ENCODE measurements around the gene PLPPR5.

The PLPPR5 gene

DNA sequence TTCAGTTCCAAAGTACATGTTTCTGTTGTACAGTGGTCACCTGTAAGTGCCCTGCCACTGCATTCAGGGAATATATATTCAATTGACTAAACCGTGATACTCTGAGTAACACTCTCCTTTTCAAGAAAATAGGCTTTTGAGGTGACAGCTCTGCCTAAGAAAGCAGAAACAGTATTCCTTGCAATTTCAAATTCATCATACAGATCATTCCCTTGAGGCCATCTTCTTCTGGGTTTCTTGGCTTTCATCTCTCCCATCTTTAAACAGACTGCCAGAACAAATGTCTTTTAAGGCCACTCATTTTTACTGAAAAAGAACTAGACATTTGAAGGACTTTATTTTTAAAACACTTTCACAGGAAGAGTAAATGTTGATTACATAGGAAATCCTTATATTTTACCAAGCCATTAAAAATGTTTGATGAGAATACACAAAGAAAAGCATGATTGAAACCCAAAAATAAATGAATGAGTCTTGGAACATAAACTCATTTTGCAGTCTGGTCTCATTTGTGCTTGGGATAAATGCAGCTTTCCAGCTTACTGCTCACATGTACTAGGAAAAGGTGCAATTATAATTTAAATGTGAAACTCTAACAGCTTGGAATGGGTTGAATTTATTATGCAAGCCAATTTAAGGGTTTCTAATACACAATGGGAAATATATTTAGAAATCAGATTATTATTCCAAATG is 34.7 kb downstream of the PLPPR5 start:
- DNase-seq (ENCODE audit: low read depth), result no peak
- H3K4me3 ChIP-seq (ENCODE audit: low read depth, low read length), result no peak overlapping the region
- TF ChIP-seq, protein P1, sequence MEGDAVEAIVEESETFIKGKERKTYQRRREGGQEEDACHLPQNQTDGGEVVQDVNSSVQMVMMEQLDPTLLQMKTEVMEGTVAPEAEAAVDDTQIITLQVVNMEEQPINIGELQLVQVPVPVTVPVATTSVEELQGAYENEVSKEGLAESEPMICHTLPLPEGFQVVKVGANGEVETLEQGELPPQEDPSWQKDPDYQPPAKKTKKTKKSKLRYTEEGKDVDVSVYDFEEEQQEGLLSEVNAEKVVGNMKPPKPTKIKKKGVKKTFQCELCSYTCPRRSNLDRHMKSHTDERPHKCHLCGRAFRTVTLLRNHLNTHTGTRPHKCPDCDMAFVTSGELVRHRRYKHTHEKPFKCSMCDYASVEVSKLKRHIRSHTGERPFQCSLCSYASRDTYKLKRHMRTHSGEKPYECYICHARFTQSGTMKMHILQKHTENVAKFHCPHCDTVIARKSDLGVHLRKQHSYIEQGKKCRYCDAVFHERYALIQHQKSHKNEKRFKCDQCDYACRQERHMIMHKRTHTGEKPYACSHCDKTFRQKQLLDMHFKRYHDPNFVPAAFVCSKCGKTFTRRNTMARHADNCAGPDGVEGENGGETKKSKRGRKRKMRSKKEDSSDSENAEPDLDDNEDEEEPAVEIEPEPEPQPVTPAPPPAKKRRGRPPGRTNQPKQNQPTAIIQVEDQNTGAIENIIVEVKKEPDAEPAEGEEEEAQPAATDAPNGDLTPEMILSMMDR (IDR thresholded peaks at IDR 0.05; ENCODE audit: control insufficient read depth, extremely low read depth, insufficient read depth), result no peak

DNA sequence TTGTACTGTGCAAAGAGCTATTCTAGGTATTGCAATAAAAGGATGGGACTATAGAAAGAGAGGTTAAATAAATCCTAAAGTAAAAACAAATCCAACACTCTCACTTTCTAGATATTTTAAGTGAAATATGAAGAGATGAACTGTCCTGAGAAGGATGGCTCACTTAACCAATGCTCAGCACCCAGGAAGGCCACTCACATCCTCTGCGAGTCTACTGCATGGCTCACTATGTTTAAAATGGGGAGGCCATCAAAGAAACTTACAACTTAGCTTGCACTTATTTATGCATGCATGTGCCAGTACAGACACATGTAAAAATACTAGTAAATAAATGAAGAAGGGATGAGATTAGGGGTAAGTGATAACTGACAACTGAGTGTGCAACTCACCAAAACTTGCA is 37.5 kb downstream of the PLPPR5 start:
- DNase-seq (ENCODE audit: low read depth), result no peak

DNA sequence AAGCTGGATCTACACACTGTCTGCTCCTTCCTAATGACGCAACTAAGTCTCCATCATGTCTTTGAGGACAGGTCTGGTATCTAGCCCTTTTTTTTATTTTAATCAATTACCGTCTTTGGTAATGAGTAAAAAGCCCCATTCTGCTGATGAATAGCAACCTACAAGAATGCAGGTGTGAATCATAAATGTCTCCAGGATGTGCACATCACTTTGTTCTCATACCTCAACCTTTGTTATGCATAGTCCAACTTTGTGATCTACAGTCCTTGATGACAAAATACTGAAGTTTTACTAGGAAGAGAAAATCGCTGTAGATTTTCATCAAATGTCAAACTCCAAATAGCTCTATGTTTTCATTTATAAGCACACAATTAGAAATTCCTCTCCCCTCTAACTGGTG is 39.3 kb downstream of the PLPPR5 start:
- no peak overlapping the region for H3K4me3 ChIP-seq (ENCODE audit: low read depth, low read length)
- TF ChIP-seq, protein P1 (IDR thresholded peaks at IDR 0.05; ENCODE audit: control insufficient read depth, extremely low read depth, insufficient read depth), result no peak
- no peak for DNase-seq (ENCODE audit: low read depth)

More for the DNA sequence above, 37.5 kb downstream of the PLPPR5 start:
- H3K4me3 ChIP-seq (ENCODE audit: low read depth, low read length), result no peak overlapping the region
- TF ChIP-seq, protein P1 (IDR thresholded peaks at IDR 0.05; ENCODE audit: control insufficient read depth, extremely low read depth, insufficient read depth), result no peak

DNA sequence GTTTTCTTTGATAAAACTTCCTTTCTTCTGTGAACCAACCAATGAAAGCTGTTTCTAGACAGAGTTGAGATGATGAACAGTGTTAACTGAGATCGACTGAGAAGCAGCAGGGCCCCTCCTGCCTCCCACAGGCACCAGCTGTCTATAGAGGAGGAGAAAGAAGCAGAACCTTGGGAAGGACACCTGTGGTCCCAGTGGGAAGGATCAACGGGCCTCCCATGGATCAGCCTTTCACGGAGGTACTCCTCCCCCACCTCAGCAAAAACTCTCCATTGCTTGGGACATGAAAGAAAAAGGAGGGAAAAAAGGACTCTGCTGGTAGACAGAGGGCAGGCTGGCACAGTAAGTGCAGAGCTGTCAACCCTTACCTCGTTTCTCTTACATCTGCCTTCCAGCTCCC is 40.5 kb downstream of the PLPPR5 start:
- TF ChIP-seq, protein P1 (IDR thresholded peaks at IDR 0.05; ENCODE audit: control insufficient read depth, extremely low read depth, insufficient read depth), result no peak

DNA sequence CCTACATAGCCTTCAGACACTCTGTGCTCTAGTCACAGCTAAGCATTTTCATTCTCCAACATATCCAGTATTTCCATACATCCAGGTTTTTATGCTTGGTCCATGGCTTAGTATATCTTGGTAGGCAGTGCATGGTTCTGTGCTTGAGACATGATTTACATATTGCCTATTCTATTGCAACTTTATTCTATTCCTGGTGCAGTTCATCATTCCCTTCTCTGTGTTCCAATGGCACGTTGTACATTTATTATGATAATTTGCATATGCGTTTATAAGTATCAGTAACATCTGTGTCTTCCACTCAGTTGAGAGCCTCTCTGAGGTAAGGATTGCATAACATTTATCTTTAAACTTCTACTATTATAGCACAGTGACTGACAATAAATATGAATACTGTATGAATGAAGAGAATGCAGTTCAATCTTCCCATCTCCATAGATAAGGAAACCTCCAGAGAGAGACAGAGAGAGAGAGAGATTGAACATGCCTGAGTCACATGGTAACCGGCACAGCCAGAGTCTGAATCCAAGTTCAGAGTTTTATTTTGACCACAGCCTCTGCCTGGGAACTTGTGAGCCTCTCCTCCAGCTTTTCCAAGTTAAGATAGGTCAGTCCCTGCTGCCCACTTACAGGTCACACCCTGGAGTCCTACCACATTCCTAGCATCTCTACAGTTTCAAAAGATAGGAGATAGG is 41.5 kb downstream of the PLPPR5 start:
- DNase-seq (ENCODE audit: low read depth), result no peak
- TF ChIP-seq, protein P1 (IDR thresholded peaks at IDR 0.05; ENCODE audit: control insufficient read depth, extremely low read depth, insufficient read depth), result no peak
- no peak overlapping the region for H3K4me3 ChIP-seq (ENCODE audit: low read depth, low read length)

More for the DNA sequence above, 40.5 kb downstream of the PLPPR5 start:
- no peak overlapping the region for H3K4me3 ChIP-seq (ENCODE audit: low read depth, low read length)
- DNase-seq (ENCODE audit: low read depth), result no peak

DNA sequence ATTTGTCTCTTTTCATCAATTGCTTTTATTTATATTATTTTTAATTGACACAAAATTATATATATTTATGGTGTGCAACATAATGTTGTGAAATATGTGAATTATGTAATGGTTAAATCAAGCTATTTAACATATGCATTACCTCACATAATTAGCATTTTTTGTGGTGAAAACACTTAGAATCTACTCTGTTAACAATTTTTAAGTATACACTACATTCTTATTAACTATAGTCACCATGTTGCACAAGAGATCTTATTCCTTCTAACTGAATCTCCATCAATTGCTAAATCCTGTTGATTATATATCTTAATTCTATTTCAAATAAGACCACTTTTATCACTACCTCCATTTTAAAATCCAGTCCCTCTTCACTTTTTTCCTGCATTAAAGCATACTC is 42.5 kb downstream of the PLPPR5 start:
- TF ChIP-seq, protein P1 (IDR thresholded peaks at IDR 0.05; ENCODE audit: control insufficient read depth, extremely low read depth, insufficient read depth), result no peak
- no peak overlapping the region for H3K4me3 ChIP-seq (ENCODE audit: low read depth, low read length)
- no peak for DNase-seq (ENCODE audit: low read depth)
